ENCODE results near the gene VAMP1.
"Not testable (repeated sequence)": the region's sequence is repeated elsewhere in the genome, so short reads cannot be mapped to it uniquely, and the experiment has no call there.

Gene VAMP1

GRCh38 chr12:6469609-6470374 is 685 bp downstream of the VAMP1 start:
- DNase-seq = peak; percentile 17

- DNase-seq = no peak
Observed at GRCh38 chr12:6469092-6469491, 1.4 kb downstream of the VAMP1 start.

GRCh38 chr12:6468283-6468575 is 2.2 kb downstream of the VAMP1 start:
- DNase-seq = no peak

- DNase-seq = not testable (repeated sequence)
Observed at GRCh38 chr12:6467571-6468282, 2.8 kb downstream of the VAMP1 start.

- not testable (repeated sequence) for DNase-seq
Observed at GRCh38 chr12:6466751-6467150, 3.7 kb downstream of the VAMP1 start.

GRCh38 chr12:6466184-6466573 is 4.3 kb downstream of the VAMP1 start:
- DNase-seq = no peak

GRCh38 chr12:6465467-6466183 is 4.9 kb downstream of the VAMP1 start:
- peak; percentile 37 for DNase-seq

- no peak for DNase-seq
Observed at GRCh38 chr12:6464531-6464930, 5.9 kb downstream of the VAMP1 start.

GRCh38 chr12:6463858-6464257 is 6.6 kb downstream of the VAMP1 start:
- DNase-seq = no peak

- DNase-seq = no peak
Observed at GRCh38 chr12:6463216-6463615, 7.3 kb downstream of the VAMP1 start.

GRCh38 chr12:6462234-6462995 is 8.1 kb downstream of the VAMP1 start:
- DNase-seq = no peak

GRCh38 chr12:6461401-6462233 is 8.9 kb downstream of the VAMP1 start:
- DNase-seq = no peak

- DNase-seq = no peak
Observed at GRCh38 chr12:6460751-6461371, 9.6 kb downstream of the VAMP1 start.

- DNase-seq = no peak
Observed at GRCh38 chr12:6459004-6459337, 11.5 kb downstream of the VAMP1 start.

GRCh38 chr12:6458281-6459003 is 12.0 kb downstream of the VAMP1 start:
- no peak for DNase-seq

GRCh38 chr12:6457220-6457945 is 13.1 kb downstream of the VAMP1 start:
- no peak for DNase-seq

- no peak for DNase-seq
Observed at GRCh38 chr12:6452944-6453630, 17.4 kb downstream of the VAMP1 start.

GRCh38 chr12:6452245-6452943 is 18.1 kb downstream of the VAMP1 start:
- DNase-seq = peak; percentile 74
